HG03060 (cell line): ENCODE results near the gene EFTUD2.

Experiments
- ATAC-seq: cut with Tn5 transposase; IDR thresholded peaks from one replicate; pipeline ENCODE4 v1.9.1; 2021; ENCODE audit warnings: low read depth, moderate number of reproducible peaks; ENCODE audit not compliant: unreplicated experiment

Gene EFTUD2

GRCh38 chr17:44912763-44913544 is 13.7 kb upstream of the EFTUD2 start:
- no peak for ATAC-seq

DNA sequence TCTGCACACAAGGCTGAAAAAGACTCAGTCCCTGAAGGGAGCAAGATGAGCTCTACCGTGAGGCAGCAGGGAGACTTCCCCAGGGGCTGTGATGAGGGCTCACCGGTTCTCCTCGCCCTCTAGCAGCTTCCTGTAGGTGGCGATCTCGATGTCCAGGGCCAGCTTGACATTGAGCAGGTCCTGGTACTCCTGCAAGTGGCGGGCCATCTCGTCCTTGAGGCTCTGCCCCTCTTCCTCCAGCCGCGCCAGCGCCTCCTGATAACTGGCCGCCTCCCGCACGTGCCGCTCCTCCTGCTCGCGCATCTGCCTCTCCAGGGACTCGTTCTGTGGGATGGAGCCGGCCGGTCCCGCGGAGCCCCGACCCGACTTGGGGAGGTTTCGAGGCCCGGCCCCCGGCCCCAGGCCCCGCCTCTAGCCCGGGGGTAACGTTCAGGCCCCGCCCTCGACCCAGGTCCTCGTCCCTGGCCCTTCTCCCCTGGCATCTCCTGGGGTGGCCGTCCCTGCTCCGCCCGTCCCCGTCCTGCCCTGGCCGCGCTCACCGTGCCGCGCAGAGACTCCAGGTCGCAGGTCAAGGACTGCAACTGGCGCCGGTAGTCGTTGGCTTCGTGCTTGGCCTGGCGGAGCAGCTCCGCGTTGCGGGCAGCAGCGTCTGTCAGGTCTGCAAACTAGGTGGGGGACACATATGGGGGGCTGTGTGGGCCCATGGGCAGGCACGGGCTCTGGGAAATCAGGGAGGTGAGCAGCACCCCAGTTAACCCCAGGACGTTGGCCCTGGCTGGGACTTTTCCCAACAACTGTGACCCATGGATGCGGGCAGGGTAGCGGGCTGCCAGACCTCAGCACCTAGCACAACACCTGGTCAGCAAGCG is 12.1 kb upstream of the EFTUD2 start:
- no peak for ATAC-seq

DNA sequence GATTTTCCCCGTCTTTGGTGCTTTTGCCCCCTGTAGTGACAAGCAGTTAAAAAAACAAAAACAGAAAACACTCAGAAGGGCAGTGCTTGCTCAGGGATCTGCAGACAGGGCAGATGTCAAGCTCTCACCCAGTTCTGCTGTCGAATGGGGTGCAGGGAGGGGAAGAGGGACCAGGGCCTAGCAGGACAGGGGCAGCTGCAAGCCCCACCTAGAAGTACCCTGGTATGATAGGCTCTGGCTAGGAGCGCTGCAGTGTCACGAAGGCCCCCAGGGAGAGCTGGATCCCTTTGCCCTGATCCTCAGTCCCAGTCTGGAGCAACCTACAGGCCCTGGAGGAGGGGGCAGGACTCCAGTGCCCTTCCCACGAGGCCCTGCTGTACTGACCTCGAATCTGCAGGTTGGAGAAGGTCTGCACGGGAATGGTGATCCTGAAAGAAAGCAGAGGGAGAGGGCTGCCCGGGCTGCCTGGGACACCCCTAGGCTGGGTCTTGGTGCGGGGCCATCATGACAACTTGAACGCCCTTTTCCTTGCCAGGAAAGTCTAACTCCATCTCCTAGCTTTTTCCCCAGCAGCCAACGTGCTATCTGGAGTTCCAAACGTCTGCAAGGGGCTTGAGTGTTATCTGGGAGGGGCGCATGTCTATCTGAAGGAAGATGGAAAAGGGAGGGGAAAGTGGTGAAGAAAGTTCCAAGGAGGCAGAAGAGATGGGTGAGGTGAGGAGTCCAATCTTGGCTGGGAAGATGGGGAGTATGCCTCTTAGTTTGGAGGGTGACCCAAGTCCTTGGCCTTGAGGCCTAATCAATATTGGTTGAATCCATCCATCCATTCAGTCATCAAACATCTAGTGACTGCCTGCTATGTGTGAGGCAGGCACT is 11.2 kb upstream of the EFTUD2 start:
- ATAC-seq, result no peak

DNA sequence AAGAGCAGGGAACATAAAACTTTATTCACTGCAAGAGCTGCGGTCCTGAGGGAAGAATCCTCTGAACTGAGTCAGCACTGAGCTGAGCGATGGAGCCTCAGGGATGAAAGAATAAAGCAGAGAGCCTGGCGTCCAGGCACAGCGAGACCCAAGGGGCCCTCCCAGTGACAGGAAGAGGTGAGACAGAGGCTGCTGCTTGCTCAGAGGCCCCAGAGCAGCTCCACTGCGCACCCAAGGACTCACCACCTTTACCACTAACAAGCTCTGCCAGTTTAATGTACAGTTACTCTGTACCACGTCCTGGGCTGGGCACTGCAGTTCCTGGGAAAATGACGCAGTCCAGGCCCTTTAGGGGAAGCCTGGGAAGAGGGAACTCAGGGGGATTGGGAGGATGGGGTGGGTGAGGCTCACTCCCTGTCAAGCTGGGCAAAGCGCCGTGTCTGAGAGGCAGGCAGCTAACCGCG is 10.5 kb upstream of the EFTUD2 start:
- ATAC-seq, result no peak

DNA sequence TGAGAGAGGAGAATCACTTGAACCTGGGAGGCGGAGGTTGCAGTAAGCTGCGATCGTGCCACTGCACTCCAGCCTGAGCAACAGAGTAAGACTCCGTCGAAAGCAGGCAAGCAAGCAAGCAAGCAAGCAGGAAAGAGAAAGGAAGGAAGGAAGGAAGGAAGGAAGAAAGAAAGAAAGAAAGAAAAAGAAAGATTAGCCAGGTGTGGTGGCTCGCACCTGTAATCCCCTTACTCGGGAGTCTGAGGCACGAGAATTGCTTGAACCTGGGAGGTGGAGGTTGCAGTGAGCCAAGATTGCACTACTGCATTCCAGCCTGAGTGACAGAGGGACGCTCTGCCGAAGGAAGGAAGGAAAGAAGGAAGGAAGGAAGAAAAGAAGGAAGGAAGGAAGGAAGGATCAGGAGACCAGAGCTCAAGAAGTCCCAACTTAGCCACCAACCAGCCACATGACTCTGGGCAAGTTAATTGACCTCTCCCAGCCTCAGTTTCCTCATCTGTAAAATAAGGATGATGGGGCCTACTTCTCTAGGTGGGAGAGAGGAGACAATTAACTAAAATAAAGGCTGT is 9.6 kb upstream of the EFTUD2 start:
- no peak for ATAC-seq

- ATAC-seq, result no peak
Measured at GRCh38 chr17:44907729-44908470, 8.7 kb upstream of the EFTUD2 start.

DNA sequence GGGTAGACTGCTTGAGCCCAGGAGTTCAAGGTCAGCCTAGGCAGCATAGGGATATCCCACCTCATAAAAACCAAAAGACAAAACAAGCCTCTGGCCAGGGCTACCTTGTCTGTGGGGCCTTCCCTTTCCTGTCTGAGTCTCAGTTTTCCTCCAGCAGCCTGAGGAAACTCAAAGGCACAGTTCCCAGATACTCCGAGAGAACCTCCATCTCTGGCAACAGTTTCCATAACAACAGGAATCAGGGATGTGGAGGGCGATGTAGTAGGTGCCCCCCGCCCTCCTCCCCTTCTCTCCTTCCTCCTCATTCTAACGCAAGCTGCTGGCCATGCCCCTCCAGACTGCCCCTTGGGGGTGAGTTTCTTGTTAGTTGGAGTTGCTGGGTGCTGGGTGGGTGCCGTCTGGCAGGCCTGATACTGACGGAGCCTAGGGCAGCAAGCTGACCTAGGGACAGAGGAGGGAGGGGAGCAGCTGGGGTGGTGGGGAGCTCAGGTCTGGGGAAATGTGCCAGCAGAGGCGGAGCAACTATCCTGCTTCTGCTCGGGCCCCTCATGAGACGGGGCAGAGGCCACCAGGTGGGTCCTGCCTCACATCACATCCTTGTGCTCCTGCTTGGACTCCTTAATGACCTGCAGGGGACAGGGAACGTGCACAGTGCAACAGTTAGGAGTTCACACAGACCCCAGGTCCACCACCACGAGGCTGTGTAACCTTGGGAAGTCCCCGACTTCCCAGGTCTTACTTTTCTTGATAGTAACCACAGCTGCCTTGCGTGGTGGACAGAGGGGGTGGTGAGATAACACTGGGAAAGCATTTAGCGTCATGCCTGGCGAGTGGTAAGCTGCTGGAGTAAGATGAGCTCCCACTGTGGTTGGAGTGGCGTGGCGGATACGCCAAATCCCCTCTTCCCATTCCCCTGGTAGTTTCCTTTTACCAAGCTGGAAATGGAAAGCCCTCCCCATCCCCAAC is 7.8 kb upstream of the EFTUD2 start:
- no peak for ATAC-seq

GRCh38 chr17:44906010-44906646 is 6.9 kb upstream of the EFTUD2 start:
- no peak for ATAC-seq

- ATAC-seq, result no peak
Measured at GRCh38 chr17:44905006-44906000, 6.1 kb upstream of the EFTUD2 start.

DNA sequence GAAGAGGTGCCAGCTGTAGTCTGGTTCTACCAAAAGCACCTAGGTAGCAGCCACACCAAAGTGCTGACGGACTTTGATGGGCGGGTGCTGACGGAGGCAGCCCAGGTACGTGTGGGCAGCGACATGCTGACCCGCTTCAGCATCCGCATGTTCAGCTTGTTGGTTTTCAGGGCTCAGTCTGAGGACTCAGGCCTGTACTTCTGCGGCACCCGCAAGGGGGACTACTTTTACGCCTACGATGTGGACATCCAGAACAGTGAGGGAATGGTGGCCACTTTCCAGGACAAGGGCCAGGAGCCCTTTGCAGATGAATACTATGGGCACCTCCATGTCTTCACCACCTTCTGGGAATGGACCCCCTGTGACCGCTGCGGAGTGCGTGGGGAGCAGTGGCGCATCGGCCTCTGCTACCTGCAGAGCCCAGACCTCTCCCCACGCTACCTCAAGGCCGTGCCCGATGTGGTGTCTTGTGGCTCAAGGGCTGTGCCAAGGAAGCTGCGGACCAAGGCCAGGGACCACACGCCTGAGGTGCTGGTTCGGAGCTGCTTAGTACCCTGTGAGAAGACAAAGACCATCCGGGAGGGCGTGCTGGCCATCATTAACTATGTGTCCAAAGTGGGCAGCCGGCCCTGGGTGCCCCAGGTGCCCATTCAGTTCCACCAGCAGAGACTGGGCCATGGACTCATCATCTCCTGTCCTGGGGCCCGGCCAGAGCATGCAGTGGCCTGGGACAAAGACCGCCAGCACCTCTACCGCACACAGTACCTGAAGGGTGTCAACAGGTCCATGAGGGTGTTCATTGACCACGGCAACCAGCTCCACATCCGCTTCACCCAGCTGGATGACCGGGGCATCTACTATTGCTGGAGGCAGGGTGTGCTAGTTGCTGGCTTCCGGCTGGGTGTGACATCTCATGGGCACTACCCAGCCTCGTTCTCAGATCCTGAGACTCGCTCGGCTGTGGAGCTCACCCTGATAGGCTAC is 5.0 kb upstream of the EFTUD2 start:
- no peak for ATAC-seq

DNA sequence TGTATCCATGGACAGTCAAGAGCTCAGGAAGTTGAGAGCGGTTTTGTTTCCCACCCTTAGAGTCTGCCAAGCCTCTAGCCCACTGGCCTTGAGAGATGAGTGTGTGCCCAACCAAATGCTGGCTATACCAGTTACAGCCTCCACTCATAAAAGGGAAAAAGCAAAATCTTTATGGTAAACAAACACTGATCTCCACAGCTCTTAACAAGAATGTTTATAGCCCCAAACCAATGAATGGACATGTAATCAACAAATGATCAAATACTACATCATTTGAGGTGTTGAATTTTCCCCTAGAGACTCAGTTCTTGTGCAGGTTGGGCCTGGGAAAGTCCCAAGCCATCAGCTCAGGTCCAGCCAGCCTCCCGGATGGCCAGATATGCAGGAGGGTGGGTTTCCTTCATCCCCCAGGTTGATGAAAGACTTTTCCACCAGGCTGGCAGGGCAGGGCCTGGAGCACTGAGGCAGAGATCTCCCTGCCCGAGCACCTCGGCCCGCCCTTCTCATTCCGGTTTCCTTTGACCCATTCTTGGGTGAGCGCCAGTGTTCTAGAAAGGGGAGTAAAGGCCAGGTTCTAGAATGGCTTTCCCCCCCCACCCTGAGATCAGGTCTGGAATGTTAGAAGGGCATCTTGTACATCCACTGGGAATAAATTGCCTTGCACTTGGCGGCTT is 3.9 kb upstream of the EFTUD2 start:
- no peak for ATAC-seq

GRCh38 chr17:44902135-44902760 is 3.0 kb upstream of the EFTUD2 start:
- ATAC-seq, result no peak

DNA sequence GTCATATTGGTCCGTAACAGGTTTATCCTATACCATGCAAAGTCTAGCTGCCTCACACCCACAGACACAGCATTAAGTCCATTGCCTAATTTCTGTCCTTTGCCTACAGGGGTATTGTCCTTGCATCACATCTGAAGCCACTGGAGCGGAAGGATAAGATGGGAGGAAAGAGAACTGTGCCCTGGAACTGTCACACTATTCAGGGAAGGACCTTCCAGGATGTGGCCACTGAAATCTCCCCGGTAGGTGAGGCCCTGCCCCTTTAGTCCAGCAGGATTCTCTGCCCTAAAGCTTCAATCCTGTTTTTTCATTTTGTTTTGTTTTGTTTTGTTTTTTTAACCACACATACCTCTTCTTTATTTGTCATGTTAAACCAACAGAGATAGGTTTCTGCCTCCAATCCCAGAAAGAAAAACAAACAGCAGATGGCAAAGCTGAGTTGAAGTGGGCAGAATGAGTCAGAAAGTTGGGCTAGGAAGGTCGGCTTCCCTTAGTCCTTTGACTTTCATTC is 2.2 kb upstream of the EFTUD2 start:
- ATAC-seq, result no peak

DNA sequence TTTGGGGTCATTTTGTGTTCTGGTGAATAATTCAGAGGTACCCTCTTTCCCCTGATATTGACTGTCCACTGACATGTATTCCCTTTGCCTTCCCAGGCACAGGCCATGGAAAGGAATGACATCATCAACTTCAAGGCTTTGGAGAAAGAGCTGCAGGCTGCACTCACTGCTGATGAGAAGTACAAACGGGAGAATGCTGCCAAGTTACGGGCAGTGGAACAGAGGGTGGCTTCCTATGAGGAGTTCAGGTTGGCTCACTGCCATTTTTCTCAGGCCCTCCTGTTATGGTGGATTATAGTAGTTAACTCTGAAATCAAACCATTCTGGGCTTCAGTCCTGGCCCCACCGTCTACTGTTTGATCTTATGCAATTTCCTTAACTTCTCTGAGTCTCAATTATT is 1.6 kb upstream of the EFTUD2 start:
- no peak for ATAC-seq

GRCh38 chr17:44898768-44899073 is 524 bp downstream of the EFTUD2 start:
- no peak for ATAC-seq
